Stimulated activated CD4-positive, alpha-beta T cell treated with anti-CD3 and anti-CD28 coated beads, Interleukin-15, amount 100 ng/mL, for 24 hours (primary cell): ENCODE measurements around the gene NLGN1.

Experiments
- DNase-seq: peaks from one replicate; pipeline ENCODE4 v3.0.0-alpha.2; 2020

The NLGN1 gene

DNA sequence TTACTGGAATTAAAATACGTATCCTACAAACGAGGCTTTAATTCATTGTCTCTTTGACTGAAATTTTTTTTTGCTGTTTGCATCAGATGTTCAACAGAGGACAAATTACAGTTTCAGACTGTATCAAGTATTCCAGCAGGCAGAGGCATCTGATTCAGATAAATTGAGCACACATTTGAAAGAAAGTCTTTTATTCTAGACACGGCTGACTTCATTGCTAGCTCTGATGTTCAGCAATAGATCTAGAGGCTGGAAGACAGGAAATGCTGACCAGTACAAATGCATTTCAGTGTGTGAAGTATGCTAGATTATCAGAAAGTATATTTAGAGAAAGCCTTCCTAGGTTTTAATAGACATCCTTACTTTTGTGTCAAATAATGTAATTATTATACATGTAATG, 472.2 kb downstream of the NLGN1 start:
- DNase-seq, result no peak

DNA sequence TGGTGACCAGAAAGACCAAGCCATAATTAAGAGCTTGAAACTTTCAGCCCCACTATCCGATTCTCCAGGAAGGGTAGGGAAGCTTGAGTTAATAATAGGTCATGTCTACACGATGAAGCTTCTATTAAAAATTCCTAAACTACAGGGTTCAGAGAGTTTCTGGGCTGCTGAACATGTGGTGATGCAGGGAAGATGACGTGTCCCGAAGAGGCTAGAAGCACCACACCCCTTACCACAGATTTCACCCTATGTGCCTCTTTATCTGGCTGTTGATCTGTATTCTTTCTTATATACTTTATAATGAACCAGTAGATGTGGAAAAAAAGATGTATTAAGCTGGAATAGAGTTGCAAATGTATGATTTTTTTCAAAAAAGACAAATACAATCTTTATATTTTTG, 473.4 kb downstream of the NLGN1 start:
- DNase-seq, result no peak

DNA sequence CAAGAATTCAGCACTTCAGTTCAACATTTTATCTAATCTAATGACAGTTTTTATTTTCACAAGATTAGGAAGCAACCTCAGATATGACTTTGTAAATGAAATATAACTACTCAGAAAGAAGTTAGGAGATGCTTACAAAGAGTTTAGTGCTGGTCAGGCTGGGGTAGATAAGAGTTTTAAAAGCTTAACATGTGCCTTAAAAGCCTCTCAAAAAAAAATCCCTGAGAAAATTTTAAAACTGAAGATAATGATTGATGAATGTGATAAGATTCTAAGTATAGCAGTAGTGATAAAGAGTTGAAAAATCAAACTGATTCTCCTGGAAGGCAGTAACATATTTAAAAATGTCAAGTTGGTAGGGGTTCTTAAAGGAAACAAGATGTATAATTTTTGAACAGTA, 478.2 kb downstream of the NLGN1 start:
- no peak for DNase-seq

DNA sequence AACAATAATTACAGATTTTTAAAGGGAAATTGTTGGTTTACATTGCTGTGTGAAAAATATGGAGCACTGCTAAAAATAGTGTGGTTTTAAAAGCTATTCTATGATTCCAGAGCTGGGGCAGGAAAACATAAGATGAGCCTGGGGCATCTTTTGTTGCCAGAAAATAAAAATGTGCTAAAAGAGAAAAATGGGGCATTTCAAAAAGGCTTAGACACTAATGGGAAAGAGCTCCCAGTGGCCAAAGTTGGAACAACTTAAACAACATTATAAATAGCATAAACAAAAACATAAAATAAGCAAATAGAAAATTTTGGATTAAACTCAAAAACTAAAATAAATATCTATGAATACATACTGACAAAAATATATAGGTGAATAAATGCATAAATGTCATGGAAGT, 478.9 kb downstream of the NLGN1 start:
- DNase-seq, result no peak

DNA sequence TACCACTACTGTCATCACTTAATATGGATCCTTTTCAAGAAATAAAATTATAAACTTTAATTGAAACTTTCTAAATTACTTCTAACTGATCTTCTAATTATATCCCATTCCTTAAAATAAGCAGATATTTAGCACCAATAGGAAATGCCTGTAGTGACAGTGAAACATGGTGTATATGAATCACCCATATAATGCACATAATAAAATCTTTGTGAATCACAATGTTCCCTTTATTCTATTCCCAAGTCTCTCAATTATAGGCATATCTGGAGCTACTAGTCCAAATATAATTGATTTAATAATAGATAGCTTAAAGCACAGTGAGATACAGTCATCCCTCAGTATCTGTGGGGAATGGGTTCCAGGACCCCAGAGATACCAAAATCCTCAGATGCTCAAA, 490.3 kb downstream of the NLGN1 start:
- DNase-seq, result no peak

DNA sequence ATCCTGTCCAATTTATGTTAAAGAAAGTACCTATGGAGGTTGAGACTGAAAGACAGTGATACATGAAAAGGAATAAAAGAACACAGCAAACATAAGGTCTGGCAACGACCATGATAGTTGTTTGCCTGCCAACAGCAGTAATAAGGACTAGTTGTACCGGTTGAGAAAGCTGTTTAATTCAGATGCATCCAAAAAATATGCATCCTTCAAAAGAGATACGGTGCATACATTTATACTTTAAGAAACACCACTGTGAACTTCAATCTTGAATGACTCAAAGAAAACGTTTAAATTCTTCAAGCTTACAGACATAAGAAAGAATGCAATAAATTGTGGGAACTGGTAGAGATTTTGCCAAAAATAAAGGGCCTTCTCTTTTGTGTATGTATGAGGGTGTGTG, 492.1 kb downstream of the NLGN1 start:
- no peak for DNase-seq

DNA sequence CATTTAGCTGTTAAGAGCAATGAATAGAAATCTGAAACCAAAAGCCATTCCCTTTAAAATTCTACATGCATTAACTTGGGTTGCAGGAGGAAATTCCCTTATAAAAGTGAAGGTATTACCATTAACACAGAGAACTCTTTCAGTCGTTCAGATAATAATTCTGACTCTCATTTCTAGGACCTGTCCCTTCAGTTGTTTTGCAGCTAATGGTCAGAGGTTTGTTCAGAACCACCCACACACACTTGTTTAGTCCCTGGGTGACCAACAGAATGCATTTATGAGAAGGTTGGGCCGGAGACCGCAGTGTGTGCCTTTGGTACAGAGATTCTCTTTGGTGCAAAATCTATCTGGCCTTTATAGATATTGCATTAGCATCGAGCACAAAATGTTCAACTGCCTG, 492.5 kb downstream of the NLGN1 start:
- no peak for DNase-seq

DNA sequence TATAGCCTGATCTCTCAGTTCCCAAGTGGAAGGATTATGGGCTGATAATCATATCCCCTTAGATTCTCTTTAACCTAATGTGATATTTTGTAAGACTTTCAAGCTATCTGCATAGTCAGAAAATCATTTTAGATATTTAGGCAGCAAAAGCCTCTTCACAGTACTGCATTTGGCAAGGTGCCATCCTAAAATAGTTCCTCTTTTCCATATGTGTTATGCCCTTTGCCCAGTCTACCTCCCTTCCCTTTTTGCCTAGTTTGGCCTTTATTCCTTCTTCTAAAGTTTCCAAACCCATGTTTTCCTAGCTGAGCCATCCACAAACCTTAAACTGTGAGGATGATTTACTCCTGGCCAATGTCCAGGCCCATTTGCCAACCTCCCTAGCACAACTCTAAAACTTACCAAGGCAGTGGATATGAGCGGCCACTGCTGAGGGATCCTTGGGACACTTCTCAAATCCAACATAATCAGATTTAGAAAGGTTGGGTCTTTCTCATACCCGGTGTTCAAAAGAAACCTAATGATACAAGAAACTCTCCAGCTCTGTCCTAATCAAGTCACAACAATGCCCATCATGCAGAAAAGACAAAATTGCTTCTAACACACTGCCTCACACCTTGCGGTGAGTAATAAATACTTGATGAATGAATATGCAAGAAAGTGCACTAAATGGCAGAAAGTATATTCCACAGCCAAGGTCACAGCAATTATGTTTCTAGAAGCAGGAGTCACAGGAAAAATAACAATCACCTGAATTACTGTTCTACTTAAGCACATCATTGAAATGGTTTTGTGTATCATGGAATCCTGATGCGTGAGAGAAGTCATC, 493.9 kb downstream of the NLGN1 start:
- no peak for DNase-seq

DNA sequence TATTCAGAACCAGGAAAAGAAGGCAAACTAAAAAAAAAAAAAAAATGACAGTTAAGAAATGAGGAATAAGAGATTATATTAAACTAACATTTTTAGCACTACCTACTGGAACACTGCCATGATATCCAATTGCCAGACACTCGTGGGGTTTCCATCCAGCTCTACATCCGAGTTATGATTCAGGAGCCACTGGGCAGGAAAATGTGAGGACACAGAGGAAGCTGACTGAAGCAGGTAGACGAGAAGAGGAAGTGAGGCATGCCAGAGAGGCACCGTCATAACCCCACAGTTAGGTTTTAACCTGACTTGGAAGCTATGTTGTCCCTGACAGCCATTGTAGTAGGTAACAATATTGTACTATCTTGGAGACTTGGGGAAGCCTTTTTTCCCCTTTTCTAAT, 495.0 kb downstream of the NLGN1 start:
- DNase-seq, result no peak

DNA sequence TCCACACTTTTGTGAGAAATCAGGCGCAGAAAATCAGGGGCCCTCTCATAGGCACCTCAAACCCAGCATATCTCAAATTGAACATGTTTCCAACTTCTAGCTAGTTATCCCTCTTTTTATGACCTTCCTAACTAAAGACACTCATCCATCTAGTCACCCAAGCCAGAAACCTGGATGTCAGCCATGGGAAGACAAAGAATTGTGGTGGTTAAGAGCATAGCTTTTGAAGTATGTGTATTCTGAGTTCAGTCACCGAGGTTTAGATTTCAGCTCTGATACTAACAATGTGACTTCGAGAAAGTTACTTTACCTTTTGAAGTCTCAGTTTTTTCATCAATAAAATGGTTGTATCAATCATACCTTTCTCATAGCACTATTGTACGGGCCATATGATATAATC, 495.5 kb downstream of the NLGN1 start:
- no peak for DNase-seq

DNA sequence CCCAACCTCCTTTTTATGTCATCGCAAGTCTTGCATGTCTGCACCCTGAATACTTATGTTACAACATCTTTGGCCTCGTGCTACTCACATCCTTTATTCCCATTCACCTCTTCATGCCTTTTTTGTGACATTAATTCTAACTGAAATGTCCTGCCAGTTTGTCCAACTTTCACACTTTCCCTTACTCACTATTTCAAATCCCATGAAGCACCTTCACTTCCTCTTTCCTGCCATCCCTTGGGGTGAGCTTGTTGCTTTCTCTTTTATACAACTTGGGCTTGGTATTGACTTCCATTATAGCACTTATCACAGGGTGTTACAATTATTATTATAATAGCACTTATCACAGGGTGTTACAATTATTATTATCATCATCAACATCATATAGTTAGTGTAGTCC, 496.3 kb downstream of the NLGN1 start:
- no peak for DNase-seq

DNA sequence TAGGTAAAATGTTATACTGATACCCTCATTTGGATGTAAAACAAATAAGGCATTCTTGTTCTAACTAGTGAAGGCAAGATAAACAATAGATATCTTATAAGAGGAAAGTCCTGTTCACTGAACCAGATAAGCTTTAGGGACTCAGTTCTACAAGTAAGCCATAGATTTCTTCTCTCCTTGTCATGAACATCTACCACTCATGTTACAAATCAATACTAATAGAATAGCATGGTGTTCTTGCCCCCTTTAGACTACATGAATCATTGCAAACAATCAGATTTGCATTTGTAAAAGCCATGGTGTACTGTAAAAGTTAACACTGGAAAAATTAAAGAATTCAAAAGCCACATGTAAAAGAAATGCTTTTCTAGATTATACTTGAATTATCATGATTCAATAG, 500.1 kb downstream of the NLGN1 start:
- no peak for DNase-seq

DNA sequence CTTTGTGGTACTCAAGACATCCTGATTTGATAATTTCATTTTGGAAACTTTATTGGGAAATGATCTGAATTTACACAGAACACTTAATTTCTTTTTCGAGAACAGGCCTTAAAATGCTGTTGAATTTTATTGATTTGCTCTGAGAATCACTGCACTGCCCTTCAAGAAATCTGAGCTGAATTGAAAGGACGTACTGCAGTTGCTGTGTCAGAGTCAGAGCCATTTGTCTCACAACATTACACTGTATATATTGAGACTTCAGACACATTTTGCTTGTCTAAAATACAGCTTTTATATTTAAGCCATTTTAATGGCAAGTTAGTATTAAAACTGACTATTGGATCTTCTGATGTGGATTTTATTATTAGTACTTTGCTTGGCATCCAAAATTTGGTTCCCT, 504.1 kb downstream of the NLGN1 start:
- no peak for DNase-seq

DNA sequence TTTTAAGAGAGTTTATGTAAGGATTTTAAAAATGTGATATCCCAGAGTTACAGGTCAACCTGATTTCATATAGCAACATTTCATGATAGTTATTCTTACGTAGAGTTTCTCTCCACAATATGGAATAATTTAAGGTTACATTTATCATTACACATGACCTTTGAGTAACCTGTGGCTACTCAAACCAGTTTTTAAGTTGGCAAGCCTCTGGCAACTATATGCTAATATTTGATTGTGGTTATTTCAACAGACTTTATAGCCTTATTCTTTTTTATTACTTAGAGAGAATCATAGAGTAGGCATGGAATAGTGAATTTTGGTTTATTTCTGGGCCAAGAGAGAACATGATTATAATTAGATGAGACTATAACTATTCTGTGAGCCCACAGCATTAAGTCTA, 504.9 kb downstream of the NLGN1 start:
- DNase-seq, result no peak

DNA sequence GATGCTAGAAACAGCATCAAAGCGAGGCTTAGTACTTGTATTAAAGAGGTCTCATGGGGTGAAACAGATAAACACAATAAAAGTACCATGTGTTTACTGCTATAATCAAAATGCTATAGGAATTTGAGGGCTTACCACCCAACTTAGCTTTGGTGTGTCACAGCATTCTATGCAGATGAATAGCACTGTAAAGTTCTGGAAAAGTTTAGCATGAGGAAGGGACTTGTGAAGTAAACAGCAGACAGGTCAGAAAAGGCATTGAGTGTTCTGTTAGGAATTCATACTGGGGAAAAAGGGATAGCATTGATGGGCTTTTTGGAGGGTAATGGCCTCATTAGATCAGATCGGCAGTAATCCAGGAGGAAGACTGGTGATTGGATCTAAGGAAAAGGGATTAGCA, 505.3 kb downstream of the NLGN1 start:
- DNase-seq, result no peak

DNA sequence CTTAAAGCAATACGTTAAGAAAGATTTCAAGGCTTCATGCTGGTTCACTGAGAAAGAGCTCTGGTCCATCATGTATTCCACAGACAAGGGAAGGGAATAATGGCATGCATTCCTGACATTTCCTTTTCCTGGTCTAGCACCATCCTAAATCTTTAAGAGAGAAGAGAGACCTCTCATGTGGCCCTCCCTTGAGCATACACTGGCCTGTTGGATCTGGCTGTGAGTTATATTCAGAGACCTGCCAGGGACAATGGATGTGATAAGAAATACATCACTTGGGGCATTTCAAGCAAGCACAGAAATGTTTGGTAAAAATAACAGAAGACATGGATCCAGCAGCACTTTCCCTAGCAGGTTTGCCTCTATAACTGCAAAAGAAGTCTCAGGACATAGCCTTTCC, 507.8 kb downstream of the NLGN1 start:
- DNase-seq, result no peak

DNA sequence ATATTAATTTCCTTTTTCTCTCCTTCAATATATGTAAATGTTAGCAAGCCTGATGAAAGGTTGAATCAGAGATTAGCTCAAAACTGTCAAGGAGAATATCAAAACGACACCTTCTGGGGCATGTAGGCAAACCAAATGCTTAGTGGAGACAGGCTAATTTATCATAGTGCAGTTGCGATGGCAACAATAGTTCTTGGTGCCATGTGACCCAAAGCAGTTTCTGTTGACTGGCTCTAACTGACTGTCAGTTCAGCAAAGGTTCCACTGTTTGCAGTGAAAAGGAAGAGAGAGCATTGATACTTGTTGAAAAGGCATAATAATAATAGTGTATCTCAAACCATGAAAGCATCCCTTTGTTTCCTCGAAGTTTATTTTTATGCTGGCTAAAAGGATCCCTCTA, 513.9 kb downstream of the NLGN1 start:
- DNase-seq, result no peak

DNA sequence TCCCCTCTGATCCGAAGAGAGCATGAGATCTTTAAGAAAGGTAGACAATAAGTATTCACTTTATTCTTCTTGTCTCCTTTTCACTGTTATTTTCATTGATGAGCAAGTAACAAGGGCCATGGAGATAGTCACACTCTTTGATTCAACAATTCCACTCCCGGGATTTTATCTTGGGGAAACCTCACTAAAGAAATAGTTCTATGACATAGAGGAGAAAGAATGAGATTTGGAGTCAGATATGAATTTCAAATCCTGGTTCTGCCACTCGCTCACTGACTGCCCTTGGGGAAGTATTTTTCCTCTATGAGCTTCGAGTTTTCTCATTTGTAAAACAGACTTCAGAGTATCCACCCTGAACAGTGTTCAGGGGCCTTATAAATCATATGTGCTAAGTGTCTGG, 514.6 kb downstream of the NLGN1 start:
- DNase-seq, result no peak

DNA sequence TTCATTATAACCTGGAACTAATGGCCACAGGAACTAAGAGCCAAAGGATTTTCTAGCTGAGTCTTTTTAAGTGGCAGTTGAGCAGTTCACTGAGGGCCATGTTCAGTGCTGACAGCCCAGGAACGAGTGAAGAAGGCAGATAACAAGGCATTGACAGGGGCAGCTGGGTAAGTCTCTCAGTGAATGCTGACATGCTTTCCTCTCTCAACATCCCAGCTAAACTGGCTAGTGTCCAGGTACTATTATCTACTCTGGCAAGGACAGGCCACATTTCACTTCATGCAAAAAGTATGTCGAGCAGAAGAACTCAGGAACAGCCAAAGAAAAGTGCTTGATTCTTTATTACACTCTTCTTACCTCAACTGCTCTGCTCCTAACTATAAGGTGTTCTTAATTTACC, 515.9 kb downstream of the NLGN1 start:
- DNase-seq, result no peak

DNA sequence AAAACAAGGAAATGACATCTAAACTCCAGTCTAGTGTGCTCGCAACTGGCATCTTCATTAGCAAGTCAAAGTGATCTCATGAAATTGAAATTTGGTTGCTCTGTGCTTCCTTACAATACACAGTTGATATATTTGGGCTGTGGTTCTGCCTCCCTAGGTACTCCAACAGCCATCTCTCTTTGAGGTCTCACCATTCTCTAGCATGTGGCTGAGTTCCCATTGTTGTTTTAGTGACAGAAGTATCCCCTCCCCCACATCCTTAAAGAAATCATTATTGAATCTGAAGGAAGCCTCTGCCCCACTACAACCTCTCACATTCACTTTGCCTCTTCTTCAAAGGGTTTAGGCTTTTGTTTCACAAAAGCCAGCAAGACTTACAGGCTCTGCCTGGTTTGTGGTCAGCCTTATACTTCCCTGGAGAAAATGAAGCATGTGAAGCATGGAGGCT, 516.5 kb downstream of the NLGN1 start:
- no peak for DNase-seq

DNA sequence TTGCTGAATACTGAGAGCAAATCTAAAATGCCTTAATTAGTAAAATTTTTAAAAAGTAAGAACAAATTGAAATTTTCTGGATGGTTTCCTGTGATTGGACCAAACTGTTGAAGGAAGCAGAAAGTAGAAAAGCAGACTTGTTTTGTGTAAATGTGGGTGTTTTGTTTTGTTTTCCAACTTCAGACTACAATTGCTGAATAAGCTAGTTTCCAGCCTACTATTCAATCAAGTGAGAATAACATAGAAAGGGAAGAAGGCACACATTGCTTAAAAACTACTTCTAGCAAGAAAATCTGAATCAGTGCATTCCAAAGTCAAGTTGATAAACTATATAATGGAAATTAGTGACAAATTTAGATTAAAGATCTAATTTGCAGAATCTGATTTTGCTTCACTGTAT, 519.3 kb downstream of the NLGN1 start:
- DNase-seq, result no peak

DNA sequence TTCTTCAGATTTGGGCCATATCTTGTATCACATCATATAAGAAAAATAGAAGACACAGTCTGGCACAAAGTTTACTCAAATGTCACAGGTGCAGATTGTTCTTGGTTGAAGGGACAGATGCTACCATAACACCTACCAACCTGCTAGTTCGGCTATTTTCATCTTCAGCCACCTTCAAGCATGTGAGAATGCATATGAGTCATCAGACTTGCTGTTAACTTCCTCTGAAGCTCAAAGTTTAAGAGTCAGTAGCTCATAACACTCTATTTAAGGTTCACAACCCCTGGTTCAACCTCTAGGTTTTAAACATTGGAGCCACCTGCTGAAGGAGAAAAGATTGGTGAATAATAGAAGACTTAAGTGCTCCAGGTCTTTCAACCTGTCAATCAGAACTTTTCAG, 522.8 kb downstream of the NLGN1 start:
- DNase-seq, result no peak

DNA sequence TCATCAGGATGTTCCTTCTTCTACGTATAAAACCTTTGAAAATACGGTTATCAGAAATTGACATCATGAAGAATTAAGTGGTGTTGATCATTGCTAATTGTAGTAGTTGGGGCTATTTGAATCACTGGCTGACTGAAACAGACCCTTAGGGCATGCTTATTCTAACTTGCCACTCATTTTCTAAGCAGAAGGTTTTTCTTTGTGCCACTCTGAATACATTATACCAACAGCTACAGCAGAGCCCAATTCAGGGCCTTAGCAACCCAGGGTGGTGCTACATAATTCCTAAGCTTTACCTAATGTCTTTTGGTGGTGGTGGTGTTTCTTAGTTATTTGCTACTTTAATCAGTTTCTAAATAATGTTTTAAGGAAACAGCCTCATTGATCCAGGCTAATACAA, 524.2 kb downstream of the NLGN1 start:
- no peak for DNase-seq

DNA sequence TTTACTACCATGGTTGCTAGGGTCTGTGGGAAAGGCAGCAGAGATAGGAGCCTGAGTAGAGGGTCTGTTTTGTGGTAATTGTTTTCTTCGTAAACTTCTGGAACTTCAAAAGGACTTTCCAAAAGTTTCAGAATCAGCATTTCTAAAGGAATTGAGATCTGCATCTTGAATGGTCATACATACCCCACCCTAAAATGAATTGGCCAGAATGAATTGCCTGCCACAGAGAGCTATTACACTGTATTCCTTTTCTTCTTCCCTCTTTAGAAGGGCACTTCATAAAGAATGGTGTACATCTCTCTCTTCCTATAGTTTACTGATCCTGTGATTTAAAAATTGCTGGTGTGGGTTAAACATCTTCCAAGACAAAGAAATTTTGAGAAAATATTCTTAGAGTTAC, 525.7 kb downstream of the NLGN1 start:
- no peak for DNase-seq

DNA sequence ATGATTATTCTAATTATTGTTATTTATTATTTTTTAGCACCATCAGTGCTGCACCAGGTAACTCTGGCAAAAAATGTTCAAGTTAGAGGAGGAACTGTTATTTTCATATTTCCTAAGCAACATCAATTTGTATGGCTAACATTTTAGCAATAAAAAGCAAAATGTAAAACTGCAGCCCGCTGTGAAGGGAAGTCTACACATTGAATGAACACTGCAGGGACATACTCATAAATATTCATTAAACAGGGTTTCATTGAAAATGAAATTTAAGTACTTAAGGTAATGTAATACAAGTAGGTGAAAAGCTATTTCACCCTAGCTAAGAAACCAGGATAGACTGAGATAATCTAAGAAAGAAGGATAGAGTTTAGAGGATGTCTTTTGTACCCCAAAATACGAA, 532.7 kb downstream of the NLGN1 start:
- no peak for DNase-seq
